ENCODE measurements around the gene MAP3K3.

- TF ChIP-seq GATA2 (IDR thresholded peaks at IDR 0.05; ENCODE audit: low read depth, low read length) = no peak
- TF ChIP-seq GATA3 (IDR thresholded peaks at IDR 0.05; ENCODE audit: low read depth, low read length) = no peak
These were observed 84.3 kb downstream of the MAP3K3 start for GRCh38 chr17:63706336-63707082.

Data from SH-SY5Y (cell line).